ENCODE data around the gene IFIT1B. TPM values are rescaled to one million over a fixed set of nuclear protein-coding genes. Genes with fewer than 3 reads are reported as not detected.

The IFIT1B gene
- total and polyA plus RNA-seq, 2 of the 8 experiments (the other 6 are each of a cell fraction or from before 2014, with no cell fraction given) = not detected

DNA sequence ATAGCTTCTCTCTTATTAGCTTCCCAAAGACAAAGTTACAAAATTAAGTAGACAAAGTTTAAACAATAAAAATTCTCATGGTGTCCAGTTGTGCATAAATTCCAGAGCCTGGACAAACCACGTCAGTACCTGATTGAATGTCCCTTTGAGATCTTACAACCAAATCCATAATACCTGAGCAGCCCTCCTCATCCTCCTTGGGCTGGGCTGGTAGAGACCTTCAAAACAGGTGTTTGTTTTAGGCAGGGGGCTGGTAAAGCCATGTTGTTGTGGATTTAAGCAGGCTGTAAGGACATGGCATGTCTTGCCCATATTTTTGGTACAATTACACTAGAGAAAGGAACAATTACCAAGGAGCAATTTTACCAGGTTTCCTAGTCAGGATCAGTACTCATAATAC is 38.6 kb downstream of the IFIT1B start (continued):
- TF ChIP-seq, protein P1, sequence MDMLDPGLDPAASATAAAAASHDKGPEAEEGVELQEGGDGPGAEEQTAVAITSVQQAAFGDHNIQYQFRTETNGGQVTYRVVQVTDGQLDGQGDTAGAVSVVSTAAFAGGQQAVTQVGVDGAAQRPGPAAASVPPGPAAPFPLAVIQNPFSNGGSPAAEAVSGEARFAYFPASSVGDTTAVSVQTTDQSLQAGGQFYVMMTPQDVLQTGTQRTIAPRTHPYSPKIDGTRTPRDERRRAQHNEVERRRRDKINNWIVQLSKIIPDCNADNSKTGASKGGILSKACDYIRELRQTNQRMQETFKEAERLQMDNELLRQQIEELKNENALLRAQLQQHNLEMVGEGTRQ (IDR thresholded peaks at IDR 0.05; ENCODE audit: low read length) = no peak
- no peak for TF ChIP-seq JUND (IDR thresholded peaks at IDR 0.05; ENCODE audit: low read length)
- no peak for TF ChIP-seq TAF1 (IDR thresholded peaks at IDR 0.05; ENCODE audit: low read depth, low read length)
- no peak for TF ChIP-seq CHD2 (IDR thresholded peaks at IDR 0.05; ENCODE audit: low read length)
- no peak for TF ChIP-seq SP2 (IDR thresholded peaks at IDR 0.05; ENCODE audit: low read length)
- TF ChIP-seq SRF (IDR thresholded peaks at IDR 0.05; ENCODE audit: low read depth, low read length) = no peak
- no peak for TF ChIP-seq HDAC6 (IDR thresholded peaks at IDR 0.05; ENCODE audit: low read depth, low read length)

Data from H1 (cell line).